ENCODE data around the gene IQSEC3. TPM values are rescaled to one million over a fixed set of nuclear protein-coding genes. Genes with fewer than 3 reads are reported as not detected.
"Not testable (repeated sequence)": the region's sequence is repeated elsewhere in the genome, so short reads cannot be mapped to it uniquely, and the experiment has no call there.

Gene IQSEC3
- total RNA-seq, 2 experiments from 2014 or later = 1.4 to 1.8 TPM

- CTCF ChIA-PET = interaction anchor here (1.0 kb wide), 1 partner anchor 21 kb away, joined by 4 read pairs; no protein-coding TSS in a partner anchor
- POLR2A ChIA-PET = no interaction called here
Measured at GRCh38 chr12:131732-132495, 65.3 kb downstream of the IQSEC3 start.

DNA sequence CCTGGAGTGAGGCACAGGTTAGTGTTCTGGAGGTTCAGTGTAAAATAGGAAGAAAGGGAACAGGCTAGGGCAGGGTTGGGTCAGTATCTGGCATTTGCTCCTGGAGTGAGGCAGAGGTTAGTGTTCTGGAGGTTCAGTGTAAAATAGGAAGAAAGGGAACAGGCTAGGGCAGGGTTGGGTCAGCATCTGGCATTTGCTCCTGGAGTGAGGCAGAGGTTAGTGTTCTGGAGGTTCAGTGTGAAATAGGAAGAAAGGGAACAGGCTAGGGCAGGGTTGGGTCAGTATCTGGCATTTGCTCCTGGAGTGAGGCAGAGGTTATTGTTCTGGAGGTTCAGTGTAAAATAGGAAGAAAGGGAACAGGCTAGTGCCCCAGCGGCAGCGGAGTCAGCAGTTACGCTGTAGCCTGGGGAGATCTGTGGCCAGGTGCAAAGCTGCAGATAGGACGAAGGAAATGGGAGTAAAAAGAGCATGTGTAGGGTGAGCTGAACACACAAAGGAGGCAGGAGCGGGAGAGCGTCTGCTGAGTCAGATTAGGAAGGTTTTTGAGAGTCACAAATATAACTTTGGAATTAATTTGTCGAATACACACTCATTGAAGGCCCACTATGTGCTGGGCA lies 67.2 kb downstream of the IQSEC3 start:
- CTCF ChIA-PET, POLR2A ChIA-PET: not testable (repeated sequence)

DNA sequence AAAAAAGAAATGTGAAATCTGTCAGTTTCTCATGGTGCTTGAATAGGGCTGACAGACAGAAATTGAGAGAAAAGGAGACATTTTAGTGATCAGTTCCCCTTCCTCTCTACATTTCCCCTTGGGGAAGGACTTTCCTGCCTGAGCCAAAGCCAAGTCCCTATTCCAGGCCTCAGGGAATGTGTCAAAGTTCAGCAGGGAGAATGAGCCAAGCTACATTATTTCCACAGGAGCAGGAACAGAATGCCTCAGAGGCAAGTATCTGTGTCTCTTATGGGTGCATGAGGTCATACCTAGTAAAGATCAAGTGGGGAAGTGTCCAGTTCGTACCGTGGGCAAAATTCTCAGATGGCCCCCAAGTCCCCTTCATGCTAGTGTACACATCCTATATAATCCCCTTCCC lies 68.6 kb downstream of the IQSEC3 start:
- CTCF ChIA-PET = interaction anchor here (1.4 kb wide), 1 partner anchor 18 kb away, joined by 3 read pairs; no protein-coding TSS in a partner anchor
- POLR2A ChIA-PET = interaction anchor here (0.5 kb wide), 1 partner anchor 8 kb away, joined by 3 read pairs; no protein-coding TSS in a partner anchor

- ChIA-PET CTCF (no interaction called here), POLR2A (no interaction called here)
Measured at GRCh38 chr12:138171-138897, 71.8 kb downstream of the IQSEC3 start.

DNA sequence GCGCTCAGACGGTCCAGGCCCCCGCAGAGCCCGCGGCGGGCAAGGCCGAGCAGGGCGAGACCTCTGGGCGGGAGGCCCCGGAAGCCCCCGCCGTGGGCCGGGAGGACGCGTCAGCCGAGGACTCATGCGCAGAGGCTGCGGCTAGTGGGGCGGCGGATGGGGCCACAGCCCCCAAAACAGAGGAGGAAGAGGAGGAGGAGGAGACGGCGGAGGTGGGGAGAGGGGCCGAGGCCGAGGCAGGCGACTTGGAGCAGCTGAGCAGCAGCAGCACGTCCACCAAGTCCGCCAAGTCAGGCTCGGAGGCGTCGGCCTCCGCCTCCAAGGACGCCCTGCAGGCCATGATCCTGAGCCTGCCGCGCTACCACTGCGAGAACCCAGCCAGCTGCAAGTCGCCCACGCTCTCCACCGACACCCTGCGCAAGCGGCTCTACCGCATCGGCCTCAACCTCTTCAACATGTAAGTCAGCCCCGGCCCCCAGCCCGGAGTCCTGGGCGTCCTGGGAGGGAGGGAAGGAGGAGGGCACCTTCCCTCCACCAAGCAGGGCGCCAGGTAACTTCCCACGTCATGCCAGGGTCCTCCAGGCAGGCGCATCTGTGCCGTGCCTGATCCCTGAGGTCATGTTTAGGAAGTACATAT lies 72.4 kb downstream of the IQSEC3 start:
- CTCF ChIA-PET = no interaction called here
- POLR2A ChIA-PET = no interaction called here

- POLR2A ChIA-PET = no interaction called here
- CTCF ChIA-PET = no interaction called here
Measured at GRCh38 chr12:139585-139984, 73.0 kb downstream of the IQSEC3 start.

- POLR2A ChIA-PET = no interaction called here
- CTCF ChIA-PET = interaction anchor here (0.7 kb wide), 1 partner anchor 13 kb away, joined by 3 read pairs; no protein-coding TSS in a partner anchor
Measured at GRCh38 chr12:140162-140561, 73.6 kb downstream of the IQSEC3 start.

DNA sequence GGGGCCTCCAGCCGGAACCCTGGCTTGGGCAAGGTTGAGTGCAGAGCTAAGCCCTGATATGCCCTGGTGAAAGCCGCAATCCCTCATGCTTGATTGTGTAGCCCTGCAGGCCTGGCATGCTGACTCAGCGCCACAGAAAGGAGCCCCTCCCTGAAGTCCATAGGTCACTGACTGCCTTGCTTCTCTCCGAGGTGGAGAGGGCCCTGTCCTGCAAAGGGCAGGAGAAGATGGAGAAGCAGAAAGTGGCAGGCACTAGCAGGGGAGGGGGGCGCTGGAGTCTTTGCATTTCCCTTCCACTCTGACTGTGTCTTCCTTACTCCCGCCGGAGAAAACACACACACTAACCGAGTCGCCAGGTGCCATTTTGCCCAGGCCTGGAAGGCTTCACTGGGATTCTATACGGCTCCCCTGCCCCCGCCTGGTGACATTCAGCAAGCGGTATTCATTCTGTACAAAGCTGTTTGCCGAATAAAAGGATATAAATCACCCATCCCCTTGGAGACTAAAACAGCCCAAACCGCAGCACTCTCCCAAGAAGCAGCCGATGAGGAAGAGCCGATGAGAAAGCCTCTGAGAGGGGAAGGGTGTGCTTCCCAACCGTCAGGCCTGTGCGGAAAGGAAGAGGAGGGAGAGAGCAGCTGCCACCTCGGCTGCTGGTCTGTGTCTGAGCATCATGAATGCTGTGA lies 77.5 kb downstream of the IQSEC3 start:
- ChIA-PET POLR2A (no interaction called here), CTCF (interaction anchor here (0.7 kb wide), 1 partner anchor 1113 kb away, joined by 3 read pairs; no protein-coding TSS in a partner anchor)

GRCh38 chr12:144650-145284 lies 78.2 kb downstream of the IQSEC3 start:
- CTCF ChIA-PET = interaction anchor here (0.6 to 0.7 kb wide), 2 partner anchors 311 to 1112 kb away, joined by 3 read pairs; no protein-coding TSS in a partner anchor
- POLR2A ChIA-PET = no interaction called here

- ChIA-PET POLR2A (no interaction called here), CTCF (no interaction called here)
Measured at GRCh38 chr12:145369-145960, 78.9 kb downstream of the IQSEC3 start.

- CTCF ChIA-PET = interaction anchor here (1.2 kb wide), 1 partner anchor 23 kb away, joined by 3 read pairs; no protein-coding TSS in a partner anchor
- POLR2A ChIA-PET = no interaction called here
Measured at GRCh38 chr12:147242-147641, 80.7 kb downstream of the IQSEC3 start.

GRCh38 chr12:148676-149416 lies 82.3 kb downstream of the IQSEC3 start:
- CTCF ChIA-PET = interaction anchor here (1.4 kb wide), 1 partner anchor 71 kb away, joined by 4 read pairs; no protein-coding TSS in a partner anchor

DNA sequence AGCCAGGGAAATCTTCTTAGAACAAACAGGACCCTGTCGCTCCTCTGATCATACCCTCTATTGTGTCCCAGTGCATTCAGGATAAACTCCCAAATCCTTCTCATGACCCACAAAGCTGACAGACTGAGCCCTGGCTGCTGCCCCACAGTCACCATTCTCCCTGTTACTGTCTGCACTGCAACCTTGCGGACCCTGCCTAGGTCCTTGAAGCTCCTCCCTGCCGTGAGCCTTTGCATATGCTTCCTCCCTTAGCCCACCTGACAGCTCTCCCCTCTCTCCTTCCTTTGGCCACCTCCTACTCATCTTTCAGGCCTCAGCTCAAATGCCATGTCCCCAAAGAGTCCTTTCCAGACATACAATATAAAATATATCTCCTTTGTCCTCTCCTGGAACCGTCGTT lies 85.0 kb downstream of the IQSEC3 start:
- ChIA-PET POLR2A (no interaction called here), CTCF (no interaction called here)

More at GRCh38 chr12:148676-149416, 82.3 kb downstream of the IQSEC3 start:
- POLR2A ChIA-PET = no interaction called here

DNA sequence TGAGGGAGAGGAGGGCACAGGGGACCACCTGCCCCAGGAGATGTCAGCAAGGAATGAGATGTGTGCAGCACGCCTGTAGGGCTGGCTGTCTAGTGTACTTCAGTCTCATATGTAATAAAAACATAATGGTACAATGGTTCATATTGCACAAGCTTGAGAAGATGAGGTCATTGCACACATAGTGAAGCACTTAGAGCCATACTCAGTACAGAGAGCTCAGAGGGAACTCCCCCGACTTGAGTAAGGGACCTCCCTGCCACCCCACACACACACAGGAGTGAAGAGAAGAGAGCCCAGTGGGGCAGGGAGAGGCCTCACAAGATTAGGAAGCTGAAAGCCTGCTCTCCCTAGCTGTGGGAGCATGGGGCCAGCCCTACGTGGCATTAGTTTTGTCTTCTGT lies 85.9 kb downstream of the IQSEC3 start:
- POLR2A ChIA-PET = no interaction called here

GRCh38 chr12:153080-153746 lies 86.6 kb downstream of the IQSEC3 start:
- ChIA-PET POLR2A (no interaction called here), CTCF (interaction anchor here (0.9 to 1.3 kb wide), 3 partner anchors 13 to 21 kb away, joined by 3 to 4 read pairs (median 3); no protein-coding TSS in a partner anchor)

More for the DNA sequence above, 85.9 kb downstream of the IQSEC3 start:
- CTCF ChIA-PET = interaction anchor here (0.9 to 1.3 kb wide), 3 partner anchors 12 to 20 kb away, joined by 3 to 4 read pairs (median 3); no protein-coding TSS in a partner anchor

DNA sequence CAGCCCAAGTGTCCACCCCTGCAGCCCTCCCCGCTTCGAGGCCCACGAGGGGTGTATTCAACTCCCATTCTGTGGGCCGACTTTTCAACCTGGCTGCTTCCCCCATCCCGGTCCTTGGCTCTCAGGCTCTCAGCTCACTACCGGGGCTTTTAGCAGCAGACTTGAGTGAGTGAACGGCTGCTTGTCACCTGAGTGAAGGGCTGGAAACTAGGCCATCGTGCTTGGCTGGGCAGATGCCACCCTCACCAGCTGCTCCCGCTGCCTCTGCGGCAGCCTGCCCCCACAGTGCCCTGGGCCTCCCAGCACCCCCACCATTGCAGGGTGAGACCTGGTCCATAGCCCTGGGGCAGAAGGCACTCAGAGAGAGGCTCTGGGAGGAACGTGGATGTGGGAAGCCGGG lies 87.5 kb downstream of the IQSEC3 start:
- CTCF ChIA-PET = no interaction called here
- POLR2A ChIA-PET = no interaction called here

DNA sequence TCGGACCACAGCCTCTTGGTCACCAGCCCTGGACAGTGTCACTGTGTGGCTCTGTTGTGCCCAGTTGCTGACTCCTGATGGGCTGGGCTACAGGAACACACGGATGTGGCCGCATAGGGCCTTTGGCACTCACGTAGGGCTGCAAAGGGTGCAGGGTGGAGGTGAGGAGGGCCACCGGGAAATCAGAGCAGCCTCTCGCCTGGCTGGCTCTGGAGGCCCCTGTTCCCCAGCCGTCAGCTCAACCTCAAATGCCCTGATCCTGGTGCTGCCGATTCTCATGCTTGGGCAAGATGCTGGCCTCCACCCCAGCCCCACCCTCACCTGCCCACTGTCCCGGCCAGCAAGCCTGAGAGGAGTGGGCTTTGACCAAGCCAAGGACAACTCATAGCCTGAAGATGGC lies 88.4 kb downstream of the IQSEC3 start:
- ChIA-PET CTCF (no interaction called here), POLR2A (no interaction called here)

Data from activated CD8-positive, alpha-beta memory T cell treated with anti-CD3 and anti-CD28 coated beads for 36 hours (primary cell).